ENCODE data around the gene IL18BP. TPM values are rescaled to one million over a fixed set of nuclear protein-coding genes. Genes with fewer than 3 reads are reported as not detected.

The IL18BP gene
- polyA plus RNA-seq, 3 donors: 8.8 to 13.0 (median 9.5) TPM

GRCh38 chr11:72006309-72007088 is 7.8 kb downstream of the IL18BP start:
- DNase-seq (ENCODE audit: extremely low read depth in 1 of 11, low read depth in 9 of 11, low spot score in 4 of 11): no peak

- DNase-seq (ENCODE audit: extremely low read depth in 1 of 11, low read depth in 9 of 11, low spot score in 4 of 11): no peak
Observed at GRCh38 chr11:72007089-72007476, 8.4 kb downstream of the IL18BP start.

- DNase-seq (ENCODE audit: extremely low read depth in 1 of 11, low read depth in 9 of 11, low spot score in 4 of 11): no peak
Observed at GRCh38 chr11:72007587-72007986, 8.9 kb downstream of the IL18BP start.

- DNase-seq (ENCODE audit: extremely low read depth in 1 of 11, low read depth in 9 of 11, low spot score in 4 of 11): no peak
Observed at GRCh38 chr11:72008728-72009127, 10.0 kb downstream of the IL18BP start.

- no peak for DNase-seq (ENCODE audit: extremely low read depth in 1 of 11, low read depth in 9 of 11, low spot score in 4 of 11)
Observed at GRCh38 chr11:72009156-72009555, 10.4 kb downstream of the IL18BP start.

- no peak for DNase-seq (ENCODE audit: extremely low read depth in 1 of 11, low read depth in 9 of 11, low spot score in 4 of 11)
Observed at GRCh38 chr11:72010529-72011233, 12.0 kb downstream of the IL18BP start.

- no peak for DNase-seq (ENCODE audit: extremely low read depth in 1 of 11, low read depth in 9 of 11, low spot score in 4 of 11)
Observed at GRCh38 chr11:72012091-72012630, 13.5 kb downstream of the IL18BP start.

GRCh38 chr11:72012897-72013721 is 14.4 kb downstream of the IL18BP start:
- no peak for DNase-seq (ENCODE audit: extremely low read depth in 1 of 11, low read depth in 9 of 11, low spot score in 4 of 11)

- no peak for DNase-seq (ENCODE audit: extremely low read depth in 1 of 11, low read depth in 9 of 11, low spot score in 4 of 11)
Observed at GRCh38 chr11:72013765-72014711, 15.3 kb downstream of the IL18BP start.

- DNase-seq (ENCODE audit: extremely low read depth in 1 of 11, low read depth in 9 of 11, low spot score in 4 of 11): no peak
Observed at GRCh38 chr11:72014761-72015320, 16.1 kb downstream of the IL18BP start.

- DNase-seq (ENCODE audit: extremely low read depth in 1 of 11, low read depth in 9 of 11, low spot score in 4 of 11): no peak
Observed at GRCh38 chr11:72015511-72016061, 16.9 kb downstream of the IL18BP start.

GRCh38 chr11:72018171-72018570 is 19.5 kb downstream of the IL18BP start:
- no peak for DNase-seq (ENCODE audit: extremely low read depth in 1 of 11, low read depth in 9 of 11, low spot score in 4 of 11)

GRCh38 chr11:72023335-72023734 is 24.6 kb downstream of the IL18BP start:
- DNase-seq (ENCODE audit: extremely low read depth in 1 of 11, low read depth in 9 of 11, low spot score in 4 of 11): no peak

- no peak for DNase-seq (ENCODE audit: extremely low read depth in 1 of 11, low read depth in 9 of 11, low spot score in 4 of 11)
Observed at GRCh38 chr11:72024069-72024754, 25.5 kb downstream of the IL18BP start.

GRCh38 chr11:72026090-72026489 is 27.4 kb downstream of the IL18BP start:
- no peak for DNase-seq (ENCODE audit: extremely low read depth in 1 of 11, low read depth in 9 of 11, low spot score in 4 of 11)

GRCh38 chr11:72030472-72031045 is 31.9 kb downstream of the IL18BP start:
- DNase-seq (ENCODE audit: extremely low read depth in 1 of 11, low read depth in 9 of 11, low spot score in 4 of 11): no peak

GRCh38 chr11:72036687-72037086 is 38.0 kb downstream of the IL18BP start:
- DNase-seq (ENCODE audit: extremely low read depth in 1 of 11, low read depth in 9 of 11, low spot score in 4 of 11): no peak
